H1 (cell line): ENCODE results near the gene MAPK4.

Source experiments
- POLR2A ChIP-seq, 2 experiments: IDR thresholded peaks; 1 replicate in 1 of 2; 2 replicates in 1 of 2; pipeline ENCODE4 v1.6.1; 2011; ENCODE audit warnings: low read depth in 2 of 2, low read length in 2 of 2, mild to moderate bottlenecking in 2 of 2; ENCODE audit errors: control extremely low read depth in 1 of 2
- POLR2AphosphoS5 ChIP-seq: IDR thresholded peaks from 2 replicates; pipeline ENCODE4 v1.6.1; 2011; ENCODE audit warnings: low read depth, low read length

DNA sequence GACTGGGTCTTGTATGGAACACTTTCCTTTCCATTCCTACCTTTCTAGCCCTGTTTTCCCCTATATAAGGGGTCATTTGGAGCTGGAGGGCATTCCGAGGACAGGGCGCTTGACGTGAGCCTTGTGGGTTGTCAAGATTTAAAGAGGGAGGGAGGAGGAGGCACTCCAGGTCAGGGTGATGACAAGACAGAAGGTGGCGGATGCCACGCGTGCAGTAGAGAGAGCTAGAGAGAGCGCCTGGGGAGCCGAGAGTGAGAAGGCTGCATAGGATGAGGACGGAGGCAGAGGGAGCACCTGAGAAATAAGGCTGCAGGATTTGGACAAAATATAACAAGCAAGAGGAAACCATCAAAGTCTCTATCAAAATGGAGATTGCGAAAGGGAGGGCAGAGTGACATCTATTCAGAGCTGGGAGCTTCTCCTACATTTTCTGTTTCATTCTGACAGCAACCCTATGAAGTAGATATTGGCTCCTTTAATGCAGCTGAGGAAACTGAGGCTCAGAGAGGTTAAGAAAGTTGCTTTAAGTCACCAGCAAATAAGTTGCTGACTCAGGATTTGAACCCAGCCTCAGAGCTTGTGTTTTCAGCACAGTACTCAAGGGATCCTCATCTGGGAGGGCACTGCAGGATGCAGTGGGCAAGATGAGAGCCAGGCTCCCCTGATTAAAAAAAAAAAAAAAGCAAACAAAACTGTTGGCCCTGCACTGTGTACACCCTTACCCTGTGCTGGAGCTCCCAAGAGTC, 135.7 kb downstream of the MAPK4 start:
- TF ChIP-seq POLR2AphosphoS5 = no peak
- no peak for TF ChIP-seq POLR2A (IDR thresholded peaks at IDR 0.05; ENCODE audit: control extremely low read depth in 1 of 2, low read depth in 2 of 2, low read length in 2 of 2)
